DMS 273 (cell line): ENCODE results near the gene RBM4.

Experiments
- DNase-seq: peaks from one replicate; lab custom pipeline; 2025; ENCODE audit not compliant: unreplicated experiment; lab: John Stamatoyannopoulos, UW

RBM4 gene

GRCh38 chr11:66651016-66651415 lies 12.5 kb downstream of the RBM4 start:
- DNase-seq, result no peak

- DNase-seq, result no peak
These were observed 14.1 kb downstream of the RBM4 start for GRCh38 chr11:66652651-66653050.

GRCh38 chr11:66653123-66653522 lies 14.6 kb downstream of the RBM4 start:
- DNase-seq, result no peak

GRCh38 chr11:66659763-66660162 lies 21.3 kb downstream of the RBM4 start:
- DNase-seq, result no peak

- DNase-seq, result no peak
These were observed 25.3 kb downstream of the RBM4 start for GRCh38 chr11:66663741-66664296.

DNA sequence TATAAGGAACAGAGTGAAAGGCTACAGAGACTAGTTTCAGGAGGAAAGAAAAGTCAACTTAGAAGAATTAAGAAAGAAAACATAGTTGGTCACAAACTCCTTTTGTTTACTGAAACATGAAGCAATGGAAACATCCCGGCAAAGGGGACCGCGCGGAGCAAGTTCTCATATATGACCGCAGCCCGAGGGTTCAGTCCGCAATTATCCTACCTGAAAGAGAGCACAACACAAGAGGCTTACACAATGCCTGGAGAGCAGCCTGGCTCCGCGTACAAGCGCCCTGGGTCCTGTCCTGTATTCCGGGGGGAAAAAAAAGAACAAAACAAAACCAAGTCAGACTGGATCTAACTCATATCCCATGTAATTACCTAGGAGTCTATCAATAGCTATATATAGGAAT lies 26.9 kb downstream of the RBM4 start:
- DNase-seq, result no peak

GRCh38 chr11:66670816-66671215 lies 32.3 kb downstream of the RBM4 start:
- no peak for DNase-seq

GRCh38 chr11:66674964-66675602 lies 36.6 kb downstream of the RBM4 start:
- DNase-seq, result no peak

- DNase-seq, result no peak
These were observed 37.9 kb downstream of the RBM4 start for GRCh38 chr11:66676282-66676919.

DNA sequence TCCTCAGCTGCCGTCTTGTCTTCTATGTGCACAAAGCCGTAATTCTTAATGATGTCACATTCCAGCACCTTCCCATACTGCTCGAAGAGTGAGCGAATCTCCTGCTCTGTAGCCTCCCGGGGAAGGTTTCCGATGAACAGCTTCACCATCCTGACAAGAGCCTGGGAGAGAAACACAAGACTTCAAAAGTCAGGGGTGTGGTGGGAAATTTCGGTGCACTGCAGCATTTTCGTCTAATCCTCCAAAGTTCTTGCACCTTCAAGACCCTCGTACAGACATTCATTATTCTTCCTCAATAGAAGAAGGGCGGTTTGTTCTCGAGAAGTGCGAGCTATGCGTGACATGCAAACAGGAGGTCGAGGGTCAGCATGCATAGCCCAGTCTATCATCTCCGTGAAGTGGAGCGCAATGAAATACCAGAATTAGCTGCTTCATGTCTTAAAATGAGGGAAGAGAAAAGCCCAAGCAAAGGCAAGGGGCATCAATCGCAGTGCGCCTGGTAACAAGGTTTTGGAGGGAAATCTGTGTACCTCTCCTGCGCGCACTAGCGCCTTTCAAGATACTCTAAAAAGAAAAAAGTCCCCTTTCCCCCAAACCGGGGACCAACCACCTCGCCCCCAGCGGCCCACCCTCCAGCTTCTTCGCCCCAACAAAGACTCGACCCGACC lies 38.6 kb downstream of the RBM4 start:
- no peak for DNase-seq

- DNase-seq, result peak; percentile 96
These were observed 39.3 kb downstream of the RBM4 start, which contains the start of gene RBM4B for GRCh38 chr11:66677599-66678375. Gene RBM4B (minus strand): TSS chr11:66677887. CDS start chr11:66677079, 808 bp downstream.

- DNase-seq, result no peak
These were observed 42.6 kb downstream of the RBM4 start for GRCh38 chr11:66680966-66681645.

DNA sequence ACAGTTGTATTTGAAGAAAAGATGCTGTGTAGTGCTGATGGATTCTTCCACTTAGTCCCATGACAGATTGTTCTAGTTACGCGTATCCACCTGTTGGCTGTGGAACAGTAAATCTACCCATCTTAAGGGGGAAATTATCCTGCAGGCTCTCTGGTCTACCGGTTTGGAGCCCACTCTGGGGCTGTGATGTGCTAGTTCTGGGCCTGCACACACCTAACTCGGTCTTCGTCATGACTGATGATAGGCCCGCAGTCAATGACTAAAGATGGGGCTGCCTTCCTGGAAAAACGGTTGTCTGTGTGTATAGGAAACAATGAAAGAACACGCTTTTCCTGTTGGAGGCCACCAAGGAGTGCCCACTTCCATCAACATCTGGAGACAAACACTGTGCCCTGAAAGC lies 45.4 kb downstream of the RBM4 start:
- DNase-seq, result no peak

- DNase-seq, result no peak
These were observed 46.1 kb downstream of the RBM4 start for GRCh38 chr11:66684635-66685034.

GRCh38 chr11:66685276-66686099 lies 47.0 kb downstream of the RBM4 start:
- no peak for DNase-seq

DNA sequence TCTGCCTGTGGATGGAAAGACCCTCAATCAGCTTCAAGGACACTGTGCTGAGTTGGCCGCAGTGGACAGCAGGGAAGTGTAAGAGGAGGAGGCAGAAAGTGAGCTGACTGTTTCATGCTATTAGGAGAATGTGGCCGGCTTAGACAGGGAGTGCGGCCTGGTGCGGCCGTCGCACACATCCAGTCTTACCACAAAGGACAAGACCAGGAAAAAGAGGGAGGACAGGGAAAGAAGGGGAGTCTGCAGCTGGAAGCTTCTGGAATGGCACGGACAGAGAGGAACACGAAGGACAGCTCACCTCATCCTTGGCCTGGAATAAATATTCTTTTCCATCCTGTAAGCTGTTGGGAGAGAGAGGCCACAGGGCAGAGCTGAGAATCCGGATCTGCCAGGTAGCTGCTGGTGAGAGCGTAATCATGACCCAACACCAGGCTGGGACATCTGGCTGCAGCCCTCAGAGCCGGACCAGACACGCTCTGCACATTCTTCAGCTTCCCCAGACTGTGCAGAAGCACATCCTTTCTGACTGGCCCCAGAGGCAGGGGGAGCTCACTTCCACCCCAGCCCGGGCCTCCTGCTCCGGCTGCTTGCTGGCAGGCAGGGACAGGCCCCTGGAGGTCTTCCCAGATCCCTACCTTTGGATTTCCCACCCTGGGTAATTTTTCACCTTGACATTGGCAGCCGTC lies 47.7 kb downstream of the RBM4 start:
- DNase-seq, result no peak

DNA sequence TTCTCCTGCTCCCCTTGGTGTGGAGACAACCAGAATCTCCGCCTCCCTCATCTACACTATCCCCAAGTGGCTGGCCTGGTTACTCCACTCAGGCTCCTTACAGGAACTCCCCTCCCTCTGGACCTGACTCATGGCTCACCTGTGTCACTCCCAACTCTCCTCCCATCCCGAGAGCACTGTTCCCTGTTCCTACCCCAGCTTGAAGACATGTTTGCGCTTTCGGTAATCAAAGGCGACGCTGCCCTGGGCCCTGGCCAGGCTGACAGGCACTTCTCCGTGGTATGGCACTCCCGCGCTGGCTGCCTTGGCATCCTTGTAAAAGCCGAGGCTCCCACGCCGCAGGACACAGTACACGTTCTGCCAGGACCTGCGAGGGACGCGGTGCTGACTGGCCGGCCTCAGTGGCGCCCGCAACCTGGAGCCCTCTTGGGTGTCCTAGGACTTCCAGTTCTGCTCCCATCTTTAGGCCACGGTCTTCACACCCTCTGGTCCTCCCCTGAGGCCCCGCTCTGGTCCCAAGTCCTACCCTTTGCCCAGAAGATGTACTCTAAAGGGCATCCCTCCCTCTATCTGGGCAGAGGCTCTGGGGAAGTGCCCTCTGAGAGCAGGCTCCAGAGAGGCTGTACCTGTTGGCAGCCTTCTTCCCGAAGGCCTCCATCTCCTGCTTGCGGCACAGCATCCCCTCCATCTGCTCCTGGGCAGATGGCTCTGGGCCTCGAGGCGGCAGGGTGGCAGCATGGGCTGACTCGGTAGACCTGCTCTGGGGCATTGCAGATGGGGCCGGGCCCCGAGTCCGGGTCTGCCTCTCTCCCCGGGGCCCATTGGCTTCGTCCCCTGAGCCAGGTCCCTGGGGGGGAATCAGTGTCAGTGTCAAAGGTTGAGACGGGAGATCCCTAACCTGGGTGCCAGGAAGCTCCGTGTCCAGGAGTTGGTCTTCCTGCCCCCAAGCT lies 48.6 kb downstream of the RBM4 start:
- DNase-seq, result peak; percentile 45

GRCh38 chr11:66687831-66688281 lies 49.4 kb downstream of the RBM4 start:
- no peak for DNase-seq
